ENCODE results near the gene APOA1.

- TF ChIP-seq, protein P1, sequence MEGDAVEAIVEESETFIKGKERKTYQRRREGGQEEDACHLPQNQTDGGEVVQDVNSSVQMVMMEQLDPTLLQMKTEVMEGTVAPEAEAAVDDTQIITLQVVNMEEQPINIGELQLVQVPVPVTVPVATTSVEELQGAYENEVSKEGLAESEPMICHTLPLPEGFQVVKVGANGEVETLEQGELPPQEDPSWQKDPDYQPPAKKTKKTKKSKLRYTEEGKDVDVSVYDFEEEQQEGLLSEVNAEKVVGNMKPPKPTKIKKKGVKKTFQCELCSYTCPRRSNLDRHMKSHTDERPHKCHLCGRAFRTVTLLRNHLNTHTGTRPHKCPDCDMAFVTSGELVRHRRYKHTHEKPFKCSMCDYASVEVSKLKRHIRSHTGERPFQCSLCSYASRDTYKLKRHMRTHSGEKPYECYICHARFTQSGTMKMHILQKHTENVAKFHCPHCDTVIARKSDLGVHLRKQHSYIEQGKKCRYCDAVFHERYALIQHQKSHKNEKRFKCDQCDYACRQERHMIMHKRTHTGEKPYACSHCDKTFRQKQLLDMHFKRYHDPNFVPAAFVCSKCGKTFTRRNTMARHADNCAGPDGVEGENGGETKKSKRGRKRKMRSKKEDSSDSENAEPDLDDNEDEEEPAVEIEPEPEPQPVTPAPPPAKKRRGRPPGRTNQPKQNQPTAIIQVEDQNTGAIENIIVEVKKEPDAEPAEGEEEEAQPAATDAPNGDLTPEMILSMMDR (IDR thresholded peaks at IDR 0.05; ENCODE audit: borderline replicate concordance, extremely low read depth, low read length, poor library complexity, severe bottlenecking), result no peak
- no peak for TF ChIP-seq EZH2 (IDR thresholded peaks at IDR 0.05; ENCODE audit: borderline replicate concordance, low read depth, low read length, severe bottlenecking)
Measured at GRCh38 chr11:116842117-116842516, 4.7 kb upstream of the APOA1 start.
